GM10266 (cell line): Measurements from ENCODE around the gene PLA2G2F.

Source experiments
- DNase-seq: peaks from one replicate; pipeline ENCODE4 v3.0.0; 2012; ENCODE audit errors: extremely low spot score
- CTCF ChIP-seq: IDR thresholded peaks from 2 replicates; pipeline ENCODE4 v1.5.1; 2012; ENCODE audit warnings: mild to moderate bottlenecking, low read depth; ENCODE audit not compliant: control insufficient read depth, insufficient read depth; ENCODE audit errors: missing control alignments

Gene PLA2G2F

GRCh38 chr1:20172033-20172590, 33.0 kb downstream of the PLA2G2F start:
- no peak for TF ChIP-seq CTCF
- DNase-seq = no peak

- TF ChIP-seq CTCF = no peak
- DNase-seq = no peak
These were observed 36.0 kb downstream of the PLA2G2F start for GRCh38 chr1:20174937-20175666.

GRCh38 chr1:20178634-20179370, 39.7 kb downstream of the PLA2G2F start:
- no peak for DNase-seq
- TF ChIP-seq CTCF = no peak

- DNase-seq = no peak
- no peak for TF ChIP-seq CTCF
These were observed 40.4 kb downstream of the PLA2G2F start for GRCh38 chr1:20179371-20180128.

- no peak for DNase-seq
- TF ChIP-seq CTCF = no peak
These were observed 41.2 kb downstream of the PLA2G2F start for GRCh38 chr1:20180129-20180843.

- no peak for TF ChIP-seq CTCF
- DNase-seq = no peak
These were observed 41.7 kb downstream of the PLA2G2F start for GRCh38 chr1:20180844-20181207.
